HepG2 (cell line): Measurements from ENCODE around the gene MYBPC2. TPM values are rescaled to one million over a fixed set of nuclear protein-coding genes. Genes with fewer than 3 reads are reported as not detected.
A peak's percentile ranks its signal among the peaks of the same experiment; 100 is the strongest.

Experiments
- BHLHE40 ChIP-seq: IDR thresholded peaks from 2 replicates; pipeline ENCODE4 v1.6.1; 2011; ENCODE audit warnings: low read length, improper control_type of control experiment
- ELF3 ChIP-seq: IDR thresholded peaks from 2 replicates; pipeline ENCODE4 v1.6.1; 2016; ENCODE audit warnings: missing genetic modification reagents, missing compliant biosample characterization
- FOSL2 ChIP-seq: sonication (generic); formaldehyde crosslinking; IDR thresholded peaks from 2 replicates; pipeline ENCODE4 v1.4.0; 2020; ENCODE audit warnings: missing genetic modification reagents
- HNRNPLL ChIP-seq: fragments of 200-400 bp; formaldehyde crosslinking; IDR thresholded peaks from 2 replicates; pipeline ENCODE4 v1.6.1; 2017; ENCODE audit warnings: mild to moderate bottlenecking, low read depth, low read length; ENCODE audit not compliant: poor library complexity, severe bottlenecking
- KAT8 ChIP-seq: IDR thresholded peaks from 2 replicates; pipeline ENCODE4 v1.6.1; 2016; ENCODE audit warnings: missing genetic modification reagents, missing compliant biosample characterization
- KMT2A ChIP-seq: sonication (generic); formaldehyde crosslinking; IDR thresholded peaks from 2 replicates; pipeline ENCODE4 v1.4.0; 2020; ENCODE audit warnings: missing genetic modification reagents
- LCORL ChIP-seq, 2 experiments: fragments of 450-650 bp in 1 of 2; sonication (generic) in 1 of 2; formaldehyde crosslinking in 1 of 2; IDR thresholded peaks; 2 replicates each; pipeline versions ENCODE4 v1.5.0 to v1.6.1; 2017 to 2020; ENCODE audit warnings: antibody characterized with exemption in 1 of 2, missing genetic modification reagents in 1 of 2
- MLLT10 ChIP-seq: sonication (generic); formaldehyde crosslinking; IDR thresholded peaks from 2 replicates; pipeline ENCODE4 v1.4.0; 2020; ENCODE audit warnings: missing genetic modification reagents
- ONECUT2 ChIP-seq: sonication (generic); formaldehyde crosslinking; IDR thresholded peaks from 2 replicates; pipeline ENCODE4 v1.4.0; 2020; ENCODE audit warnings: missing genetic modification reagents
- PHB2 ChIP-seq: fragments of 450-650 bp; IDR thresholded peaks from 2 replicates; pipeline ENCODE4 v1.6.1; 2018; ENCODE audit not compliant: partially characterized antibody
- PHF21A ChIP-seq: sonication (generic); formaldehyde crosslinking; IDR thresholded peaks from 2 replicates; pipeline ENCODE4 v1.5.0; 2020; ENCODE audit warnings: mild to moderate bottlenecking, missing genetic modification reagents
- SETDB1 ChIP-seq: sonication (generic); formaldehyde crosslinking; IDR thresholded peaks from 2 replicates; pipeline ENCODE4 v1.5.1; 2020; ENCODE audit warnings: missing genetic modification reagents, mild to moderate bottlenecking, borderline replicate concordance
- SP4 ChIP-seq: sonication (generic); formaldehyde crosslinking; IDR thresholded peaks from 2 replicates; pipeline ENCODE4 v1.8.1; 2023; ENCODE audit warnings: mild to moderate bottlenecking, missing genetic modification reagents
- ZNF816 ChIP-seq: sonication (generic); formaldehyde crosslinking; IDR thresholded peaks from 2 replicates; pipeline ENCODE4 v1.8.0; 2022; ENCODE audit warnings: missing genetic modification reagents, mild to moderate bottlenecking, borderline replicate concordance
- polyA plus RNA-seq, 8 experiments: library from polyadenylated mRNA; depleted of rRNA in 3 of 8; stranded (reverse) in 7 of 8; unstranded in 1 of 8; fragments of >200 nt; fragmentation: Illumina TruSeq in 4 of 8; extraction: Trizol in 4 of 8; gene quantifications; 2 replicates each; pipeline versions ENCODE4 v1.2.1 to v1.2.3, GENCODE V29; 2011 to 2016; ENCODE audit warnings: low read depth in 4 of 8, missing spikeins in 1 of 8, mixed read lengths in 1 of 8; ENCODE audit not compliant: insufficient read depth in 1 of 8
- total RNA-seq, 5 experiments: library from RNA; depleted of rRNA; stranded (reverse); fragments of >200 nt; fragmentation: Illumina TruSeq; extraction: Trizol; gene quantifications; 2 replicates each; pipeline ENCODE4 v1.2.3, GENCODE V29; 2016; ENCODE audit warnings: low read depth in 1 of 5
- TF ChIP-seq, protein P1 (sequence below): sonication (generic); formaldehyde crosslinking; IDR thresholded peaks from 2 replicates; pipeline ENCODE4 v1.8.0; 2022; ENCODE audit warnings: mild to moderate bottlenecking, missing genetic modification reagents, borderline replicate concordance
- TF ChIP-seq, protein P2 (sequence below): sonication (generic); formaldehyde crosslinking; IDR thresholded peaks from 2 replicates; pipeline ENCODE4 v1.4.0; 2020; ENCODE audit warnings: mild to moderate bottlenecking, low read depth, missing genetic modification reagents
- TF ChIP-seq, protein P3 (sequence below): sonication (generic); formaldehyde crosslinking; IDR thresholded peaks from 2 replicates; pipeline ENCODE4 v1.5.1; 2020; ENCODE audit warnings: missing genetic modification reagents, mild to moderate bottlenecking, borderline replicate concordance
- TF ChIP-seq, protein P4 (sequence below): sonication (generic); formaldehyde crosslinking; IDR thresholded peaks from 2 replicates; pipeline ENCODE4 v1.4.0; 2020; ENCODE audit warnings: low read depth, missing genetic modification reagents
- TF ChIP-seq, protein P5 (sequence below): sonication (generic); formaldehyde crosslinking; IDR thresholded peaks from 2 replicates; pipeline ENCODE4 v1.4.0; 2020; ENCODE audit warnings: missing genetic modification reagents, mild to moderate bottlenecking, borderline replicate concordance
- TF ChIP-seq, protein P6 (sequence below): sonication (generic); formaldehyde crosslinking; IDR thresholded peaks from 2 replicates; pipeline ENCODE4 v1.4.0; 2020; ENCODE audit warnings: missing genetic modification reagents
- TF ChIP-seq, protein P7 (sequence below): sonication (generic); formaldehyde crosslinking; IDR thresholded peaks from 2 replicates; pipeline ENCODE4 v1.5.0; 2020; ENCODE audit warnings: missing genetic modification reagents

Gene MYBPC2
- total and polyA plus RNA-seq, 2 of the 13 experiments (the other 11 are each of a cell fraction or from before 2014, with no cell fraction given): not detected

DNA sequence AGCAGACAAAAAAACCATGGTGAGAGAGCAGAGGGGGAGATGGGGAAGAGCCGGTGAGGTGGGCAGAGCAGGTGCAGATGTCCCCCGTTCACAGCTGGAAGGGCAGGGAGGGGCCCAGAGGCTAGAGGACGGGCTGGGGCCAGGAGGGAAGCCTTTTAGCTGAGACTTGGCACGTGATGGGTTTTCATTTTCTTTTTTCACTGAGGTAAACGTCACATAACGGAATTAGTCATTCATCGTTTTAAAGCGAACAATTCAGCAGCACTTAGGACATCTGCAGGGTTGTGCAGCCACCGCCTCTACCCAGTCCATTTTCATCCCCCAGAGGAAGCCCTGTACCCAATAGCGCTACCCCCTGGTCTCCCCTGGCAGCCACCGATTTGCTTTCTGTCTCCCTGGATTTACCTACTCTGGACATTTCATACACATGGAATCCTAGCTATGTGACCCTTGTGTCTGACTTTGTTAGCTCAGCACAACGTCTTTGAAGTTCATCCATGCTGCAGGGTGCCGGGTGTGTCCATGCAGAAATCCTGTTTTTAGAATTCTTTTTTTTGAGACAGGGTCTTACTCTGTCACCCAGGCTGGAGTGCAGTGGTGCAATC is 27.6 kb downstream of the MYBPC2 start (continued):
- TF ChIP-seq SP4 (CRISPR knock-in tag) (no peak), ONECUT2 (CRISPR knock-in tag) (no peak), ZNF816 (CRISPR knock-in tag) (no peak), BHLHE40 (peak; percentile 53), HNRNPLL (no peak), PHB2 (no peak), PHF21A (CRISPR knock-in tag) (no peak), FOSL2 (CRISPR knock-in tag) (peak; percentile 57; the same call in 1 of the 2 replicates), KAT8 (no peak), KMT2A (CRISPR knock-in tag) (no peak), MLLT10 (no peak), SETDB1 (CRISPR knock-in tag) (no peak), LCORL (IDR thresholded peaks at IDR 0.05) (no peak), LCORL (CRISPR knock-in tag; IDR thresholded peaks at IDR 0.05) (peak; percentile 87), ELF3 (CRISPR knock-in tag) (no peak)
- TF ChIP-seq, protein P1, sequence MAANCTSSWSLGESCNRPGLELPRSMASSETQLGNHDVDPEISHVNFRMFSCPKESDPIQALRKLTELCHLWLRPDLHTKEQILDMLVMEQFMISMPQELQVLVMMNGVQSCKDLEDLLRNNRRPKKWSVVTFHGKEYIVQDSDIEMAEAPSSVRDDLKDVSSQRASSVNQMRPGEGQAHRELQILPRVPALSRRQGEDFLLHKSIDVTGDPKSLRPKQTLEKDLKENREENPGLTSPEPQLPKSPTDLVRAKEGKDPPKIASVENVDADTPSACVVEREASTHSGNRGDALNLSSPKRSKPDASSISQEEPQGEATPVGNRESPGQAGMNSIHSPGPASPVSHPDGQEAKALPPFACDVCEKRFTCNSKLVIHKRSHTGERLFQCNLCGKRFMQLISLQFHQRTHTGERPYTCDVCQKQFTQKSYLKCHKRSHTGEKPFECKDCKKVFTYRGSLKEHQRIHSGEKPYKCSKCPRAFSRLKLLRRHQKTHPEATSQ (CRISPR knock-in tag): no peak
- TF ChIP-seq, protein P2, sequence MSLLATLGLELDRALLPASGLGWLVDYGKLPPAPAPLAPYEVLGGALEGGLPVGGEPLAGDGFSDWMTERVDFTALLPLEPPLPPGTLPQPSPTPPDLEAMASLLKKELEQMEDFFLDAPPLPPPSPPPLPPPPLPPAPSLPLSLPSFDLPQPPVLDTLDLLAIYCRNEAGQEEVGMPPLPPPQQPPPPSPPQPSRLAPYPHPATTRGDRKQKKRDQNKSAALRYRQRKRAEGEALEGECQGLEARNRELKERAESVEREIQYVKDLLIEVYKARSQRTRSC: no peak
- TF ChIP-seq, protein P3, sequence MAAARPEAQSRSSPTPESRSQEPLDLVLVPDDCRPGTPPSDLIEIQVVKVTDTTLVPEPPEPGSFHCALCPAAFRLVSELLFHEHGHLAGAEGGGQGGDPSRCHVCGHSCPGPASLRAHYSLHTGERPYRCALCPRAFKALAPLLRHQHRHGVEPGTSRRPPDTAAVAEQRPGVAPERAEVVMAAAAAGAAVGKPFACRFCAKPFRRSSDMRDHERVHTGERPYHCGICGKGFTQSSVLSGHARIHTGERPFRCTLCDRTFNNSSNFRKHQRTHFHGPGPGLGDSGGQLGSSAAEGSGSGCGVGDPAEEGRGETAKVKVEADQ (CRISPR knock-in tag): no peak
- TF ChIP-seq, protein P4, sequence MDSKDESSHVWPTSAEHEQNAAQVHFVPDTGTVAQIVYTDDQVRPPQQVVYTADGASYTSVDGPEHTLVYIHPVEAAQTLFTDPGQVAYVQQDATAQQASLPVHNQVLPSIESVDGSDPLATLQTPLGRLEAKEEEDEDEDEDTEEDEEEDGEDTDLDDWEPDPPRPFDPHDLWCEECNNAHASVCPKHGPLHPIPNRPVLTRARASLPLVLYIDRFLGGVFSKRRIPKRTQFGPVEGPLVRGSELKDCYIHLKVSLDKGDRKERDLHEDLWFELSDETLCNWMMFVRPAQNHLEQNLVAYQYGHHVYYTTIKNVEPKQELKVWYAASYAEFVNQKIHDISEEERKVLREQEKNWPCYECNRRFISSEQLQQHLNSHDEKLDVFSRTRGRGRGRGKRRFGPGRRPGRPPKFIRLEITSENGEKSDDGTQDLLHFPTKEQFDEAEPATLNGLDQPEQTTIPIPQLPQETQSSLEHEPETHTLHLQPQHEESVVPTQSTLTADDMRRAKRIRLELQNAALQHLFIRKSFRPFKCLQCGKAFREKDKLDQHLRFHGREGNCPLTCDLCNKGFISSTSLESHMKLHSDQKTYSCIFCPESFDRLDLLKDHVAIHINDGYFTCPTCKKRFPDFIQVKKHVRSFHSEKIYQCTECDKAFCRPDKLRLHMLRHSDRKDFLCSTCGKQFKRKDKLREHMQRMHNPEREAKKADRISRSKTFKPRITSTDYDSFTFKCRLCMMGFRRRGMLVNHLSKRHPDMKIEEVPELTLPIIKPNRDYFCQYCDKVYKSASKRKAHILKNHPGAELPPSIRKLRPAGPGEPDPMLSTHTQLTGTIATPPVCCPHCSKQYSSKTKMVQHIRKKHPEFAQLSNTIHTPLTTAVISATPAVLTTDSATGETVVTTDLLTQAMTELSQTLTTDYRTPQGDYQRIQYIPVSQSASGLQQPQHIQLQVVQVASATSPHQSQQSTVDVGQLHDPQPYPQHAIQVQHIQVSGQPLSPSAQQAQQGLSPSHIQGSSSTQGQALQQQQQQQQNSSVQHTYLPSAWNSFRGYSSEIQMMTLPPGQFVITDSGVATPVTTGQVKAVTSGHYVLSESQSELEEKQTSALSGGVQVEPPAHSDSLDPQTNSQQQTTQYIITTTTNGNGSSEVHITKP: peak; percentile 76; the same call in 1 of the 2 replicates
- TF ChIP-seq, protein P5, sequence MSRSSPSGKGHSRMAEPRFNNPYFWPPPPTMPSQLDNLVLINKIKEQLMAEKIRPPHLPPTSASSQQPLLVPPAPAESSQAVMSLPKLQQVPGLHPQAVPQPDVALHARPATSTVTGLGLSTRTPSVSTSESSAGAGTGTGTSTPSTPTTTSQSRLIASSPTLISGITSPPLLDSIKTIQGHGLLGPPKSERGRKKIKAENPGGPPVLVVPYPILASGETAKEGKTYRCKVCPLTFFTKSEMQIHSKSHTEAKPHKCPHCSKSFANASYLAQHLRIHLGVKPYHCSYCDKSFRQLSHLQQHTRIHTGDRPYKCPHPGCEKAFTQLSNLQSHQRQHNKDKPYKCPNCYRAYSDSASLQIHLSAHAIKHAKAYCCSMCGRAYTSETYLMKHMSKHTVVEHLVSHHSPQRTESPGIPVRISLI (CRISPR knock-in tag): no peak
- TF ChIP-seq, protein P6, sequence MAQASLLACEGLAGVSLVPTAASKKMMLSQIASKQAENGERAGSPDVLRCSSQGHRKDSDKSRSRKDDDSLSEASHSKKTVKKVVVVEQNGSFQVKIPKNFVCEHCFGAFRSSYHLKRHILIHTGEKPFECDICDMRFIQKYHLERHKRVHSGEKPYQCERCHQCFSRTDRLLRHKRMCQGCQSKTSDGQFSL (CRISPR knock-in tag): no peak
- TF ChIP-seq, protein P7, sequence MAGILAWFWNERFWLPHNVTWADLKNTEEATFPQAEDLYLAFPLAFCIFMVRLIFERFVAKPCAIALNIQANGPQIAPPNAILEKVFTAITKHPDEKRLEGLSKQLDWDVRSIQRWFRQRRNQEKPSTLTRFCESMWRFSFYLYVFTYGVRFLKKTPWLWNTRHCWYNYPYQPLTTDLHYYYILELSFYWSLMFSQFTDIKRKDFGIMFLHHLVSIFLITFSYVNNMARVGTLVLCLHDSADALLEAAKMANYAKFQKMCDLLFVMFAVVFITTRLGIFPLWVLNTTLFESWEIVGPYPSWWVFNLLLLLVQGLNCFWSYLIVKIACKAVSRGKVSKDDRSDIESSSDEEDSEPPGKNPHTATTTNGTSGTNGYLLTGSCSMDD (CRISPR knock-in tag): no peak
